Mesendoderm (in vitro differentiated cells): ENCODE measurements around the gene HSPA12B.

Experiments
- DNase-seq: peaks from one replicate; pipeline ENCODE4 v3.0.0; 2013
- H2AK5ac ChIP-seq: 2 replicates; pipeline ENCODE4 v1.6.1; 2013; ENCODE audit warnings: low read length, inconsistent platforms
- H2BK120ac ChIP-seq: 2 replicates; pipeline ENCODE4 v1.6.1; 2013; ENCODE audit warnings: low read depth, mild to moderate bottlenecking, low read length, moderate library complexity, mixed read lengths
- H2BK15ac ChIP-seq: replicated peaks from 2 replicates; pipeline ENCODE4 v1.6.1; 2013; ENCODE audit warnings: low read depth, mild to moderate bottlenecking, moderate library complexity
- H2BK5ac ChIP-seq: 2 replicates; pipeline ENCODE4 v1.6.1; 2013; ENCODE audit warnings: low read length, inconsistent platforms
- H3K18ac ChIP-seq: 2 replicates; pipeline ENCODE4 v1.6.1; 2013; ENCODE audit warnings: mild to moderate bottlenecking, low read length, mixed read lengths
- H3K23ac ChIP-seq: one replicate; pipeline ENCODE4 v1.6.1; 2013; ENCODE audit warnings: low read length
- H3K27ac ChIP-seq: 2 replicates; pipeline ENCODE4 v1.5.1; 2013; ENCODE audit warnings: low read depth, mild to moderate bottlenecking, inconsistent platforms, low read length, moderate library complexity
- H3K27me3 ChIP-seq: 2 replicates; pipeline ENCODE4 v1.6.1; 2013; ENCODE audit warnings: low read length, control low read depth, mild to moderate bottlenecking, inconsistent platforms; ENCODE audit not compliant: insufficient read depth, poor library complexity
- H3K36me3 ChIP-seq: 2 replicates; pipeline ENCODE4 v1.6.1; 2013; ENCODE audit warnings: low read length, inconsistent platforms; ENCODE audit not compliant: control insufficient read depth, insufficient read depth
- H3K4ac ChIP-seq: one replicate; pipeline ENCODE4 v1.6.1; 2013; ENCODE audit warnings: low read depth, mild to moderate bottlenecking, low read length, moderate library complexity
- H3K4me1 ChIP-seq: 2 replicates; pipeline ENCODE4 v1.6.1; 2013; ENCODE audit warnings: low read depth, low read length, inconsistent platforms; ENCODE audit not compliant: control insufficient read depth
- H3K4me2 ChIP-seq: 2 replicates; pipeline ENCODE4 v1.6.1; 2013; ENCODE audit warnings: low read length
- H3K4me3 ChIP-seq: 2 replicates; pipeline ENCODE4 v1.5.1; 2013; ENCODE audit warnings: mild to moderate bottlenecking, low read length
- H3K56ac ChIP-seq: one replicate; pipeline ENCODE4 v1.6.1; 2013; ENCODE audit warnings: low read length
- H3K79me1 ChIP-seq: 2 replicates; pipeline ENCODE4 v1.6.1; 2013; ENCODE audit warnings: low read length, inconsistent platforms
- H3K79me2 ChIP-seq: 2 replicates; pipeline ENCODE4 v1.6.1; 2013; ENCODE audit warnings: mild to moderate bottlenecking, low read length; ENCODE audit not compliant: control insufficient read depth, insufficient read depth
- H3K9ac ChIP-seq: 2 replicates; pipeline ENCODE4 v1.6.1; 2013; ENCODE audit warnings: low read length, inconsistent platforms
- H4K5ac ChIP-seq: one replicate; pipeline ENCODE4 v1.6.1; 2013; ENCODE audit warnings: low read length
- H4K8ac ChIP-seq: one replicate; pipeline ENCODE4 v1.6.1; 2013; ENCODE audit warnings: low read depth, mild to moderate bottlenecking, control low read depth, low read length, moderate library complexity
- WGBS: extraction: QIAGEN DNeasy Blood & Tissue Kit; methylation state at CpG from one replicate; pipeline ENCODE4 v1.1.7; 2013; ENCODE audit warnings: low lambda C conversion rate, missing lambda C conversion rate; ENCODE audit not compliant: insufficient coverage; ENCODE audit errors: extremely low coverage; 5-methylcytosine and 5-hydroxymethylcytosine counted together

HSPA12B gene

GRCh38 chr20:3711484-3711941, 21.0 kb upstream of the HSPA12B start:
- H3K79me2 ChIP-seq: no peaks in the 10 kb centered on the region
- H3K36me3 ChIP-seq: no peaks in the 10 kb centered on the region
- no peak for DNase-seq
- no peaks in the 10 kb centered on the region for H3K79me1 ChIP-seq
- H4K8ac ChIP-seq: no peak overlapping the region
- no peak overlapping the region for H3K4ac ChIP-seq
- H3K56ac ChIP-seq: no peak overlapping the region
- H3K4me3 ChIP-seq: no peak overlapping the region
- H4K5ac ChIP-seq: no peak overlapping the region
- H2BK120ac ChIP-seq: no peak overlapping the region
- no peak overlapping the region for H3K18ac ChIP-seq
- WGBS: no CpG with 5 or more reads among the region's 4 CpGs
- H3K4me2 ChIP-seq: no peak overlapping the region
- no peak overlapping the region for H2AK5ac ChIP-seq
- no peak overlapping the region for H2BK5ac ChIP-seq
- H3K27me3 ChIP-seq: no peaks in the 10 kb centered on the region
- no peak overlapping the region for H2BK15ac ChIP-seq
- H3K27ac ChIP-seq: no peak overlapping the region
- H3K23ac ChIP-seq: no peak overlapping the region
- H3K9ac ChIP-seq: no peak overlapping the region
- no peaks in the 10 kb centered on the region for H3K4me1 ChIP-seq

GRCh38 chr20:3712279-3712873, 20.1 kb upstream of the HSPA12B start, which contains the start of gene SIGLEC1:
TSS of gene SIGLEC1 (minus strand) at chr20:3712600. CDS start at chr20:3707128, 5,472 bp downstream.
- Histone ChIP-seq H3K56ac (no peak within 1 kb of the TSS), H4K8ac (no peak within 1 kb of the TSS), H3K4me1 (no peaks in the 10 kb centered on the region), H3K36me3 (no peaks in the 10 kb centered on the region), H3K4me2 (no peak within 1 kb of the TSS), H3K4me3 (no peak within 1 kb of the TSS), H3K79me2 (no peaks in the 10 kb centered on the region), H2BK5ac (no peak within 1 kb of the TSS), H3K23ac (no peak within 1 kb of the TSS), H3K9ac (no peak within 1 kb of the TSS), H4K5ac (no peak within 1 kb of the TSS), H3K27ac (no peak within 1 kb of the TSS), H2BK15ac (no peak within 1 kb of the TSS), H2BK120ac (no peak within 1 kb of the TSS), H3K79me1 (no peaks in the 10 kb centered on the region), H3K27me3 (no peaks in the 10 kb centered on the region), H2AK5ac (no peak within 1 kb of the TSS), H3K4ac (no peak within 1 kb of the TSS), H3K18ac (no peak within 1 kb of the TSS)
- no CpG with 5 or more reads among the region's 15 CpGs for WGBS
- no peak for DNase-seq

GRCh38 chr20:3714092-3714491, 18.4 kb upstream of the HSPA12B start:
- no CpG with 5 or more reads among the region's 4 CpGs for WGBS

GRCh38 chr20:3716195-3716834, 16.2 kb upstream of the HSPA12B start:
- DNase-seq: peak; percentile 80
- no peak overlapping the region for H2BK120ac ChIP-seq
- no peaks in the 10 kb centered on the region for H3K79me1 ChIP-seq
- H3K23ac ChIP-seq: no peak overlapping the region
- H3K79me2 ChIP-seq: no peaks in the 10 kb centered on the region
- no peaks in the 10 kb centered on the region for H3K27me3 ChIP-seq
- H2BK5ac ChIP-seq: no peak overlapping the region
- no peak overlapping the region for H3K9ac ChIP-seq
- no peak overlapping the region for H4K8ac ChIP-seq
- H2BK15ac ChIP-seq: no peak overlapping the region
- no peak overlapping the region for H3K4me2 ChIP-seq
- H3K27ac ChIP-seq: no peak overlapping the region
- H3K4ac ChIP-seq: no peak overlapping the region
- H3K36me3 ChIP-seq: no peaks in the 10 kb centered on the region
- no peak overlapping the region for H3K18ac ChIP-seq
- no peak overlapping the region for H3K4me3 ChIP-seq
- no peak overlapping the region for H2AK5ac ChIP-seq
- no peaks in the 10 kb centered on the region for H3K4me1 ChIP-seq
- no peak overlapping the region for H3K56ac ChIP-seq
- no CpG with 5 or more reads among the region's 4 CpGs for WGBS
- H4K5ac ChIP-seq: no peak overlapping the region

More at GRCh38 chr20:3714092-3714491, 18.4 kb upstream of the HSPA12B start:
- Histone ChIP-seq H4K8ac (no peak overlapping the region), H4K5ac (no peak overlapping the region), H2AK5ac (no peak overlapping the region), H3K23ac (no peak overlapping the region), H3K36me3 (no peaks in the 10 kb centered on the region), H3K18ac (no peak overlapping the region), H3K9ac (no peak overlapping the region), H2BK5ac (no peak overlapping the region), H3K4me3 (no peak overlapping the region), H3K56ac (no peak overlapping the region), H3K27ac (no peak overlapping the region), H3K79me2 (no peaks in the 10 kb centered on the region), H3K27me3 (no peaks in the 10 kb centered on the region), H3K4me2 (no peak overlapping the region), H2BK120ac (no peak overlapping the region), H3K79me1 (no peaks in the 10 kb centered on the region), H2BK15ac (no peak overlapping the region), H3K4me1 (no peaks in the 10 kb centered on the region), H3K4ac (no peak overlapping the region)
- no peak for DNase-seq

GRCh38 chr20:3719046-3719445, 13.4 kb upstream of the HSPA12B start:
- Histone ChIP-seq H3K79me1 (no peaks in the 10 kb centered on the region), H2AK5ac (no peak overlapping the region), H3K4me3 (no peak overlapping the region), H2BK15ac (no peak overlapping the region), H4K8ac (no peak overlapping the region), H3K27me3 (no peaks in the 10 kb centered on the region), H3K4me1 (no peaks in the 10 kb centered on the region), H3K9ac (no peak overlapping the region), H3K4ac (no peak overlapping the region), H2BK120ac (no peak overlapping the region), H3K23ac (no peak overlapping the region), H2BK5ac (no peak overlapping the region), H3K27ac (no peak overlapping the region), H3K18ac (no peak overlapping the region), H3K36me3 (no peaks in the 10 kb centered on the region), H3K4me2 (no peak overlapping the region), H4K5ac (no peak overlapping the region), H3K79me2 (no peaks in the 10 kb centered on the region), H3K56ac (no peak overlapping the region)
- DNase-seq: no peak
- WGBS: no CpG with 5 or more reads among the region's 4 CpGs
